ENCODE results near the gene TBC1D2B. TPM values are rescaled to one million over a fixed set of nuclear protein-coding genes. Genes with fewer than 3 reads are reported as not detected.

TBC1D2B gene
- polyA plus RNA-seq, 4 donors: 7.6 to 44.4 (median 11.9) TPM

DNA sequence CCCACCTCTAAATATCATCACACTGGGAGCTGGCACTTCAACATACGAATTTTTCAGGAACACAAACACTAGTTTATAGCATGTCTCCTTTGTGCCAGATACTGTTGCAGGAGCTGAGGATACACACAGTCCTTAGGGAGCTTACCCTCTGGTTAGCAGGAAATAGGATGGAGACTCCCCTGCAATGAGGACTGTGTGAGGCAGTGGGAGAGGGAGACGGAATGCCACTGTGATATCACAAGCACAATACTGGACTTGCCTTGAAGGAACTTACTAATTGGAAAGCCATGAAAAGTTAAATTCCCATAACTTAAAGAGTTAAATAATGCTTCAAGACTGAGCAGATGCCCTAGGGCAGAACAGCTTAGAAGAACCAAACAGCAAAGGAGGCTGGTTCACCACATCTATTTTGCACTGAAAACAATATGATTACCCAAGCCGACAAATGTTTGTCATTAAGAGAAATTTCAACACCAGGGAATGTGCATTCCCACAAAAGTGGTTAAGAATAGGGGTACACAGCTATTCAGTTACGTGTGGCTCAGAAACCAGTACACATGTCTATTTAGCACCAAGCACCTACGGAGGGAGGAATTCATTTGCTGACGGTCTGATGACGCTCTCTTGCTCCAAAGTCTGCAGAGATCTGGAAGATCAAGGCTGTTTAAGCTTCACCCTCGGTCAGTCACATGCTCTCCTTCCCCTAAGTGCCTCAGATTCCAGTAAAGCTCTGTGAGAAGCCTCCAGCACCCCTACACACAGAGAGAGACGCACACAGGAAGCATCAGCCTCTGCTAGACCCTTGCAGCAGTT lies 5.2 kb downstream of the TBC1D2B start:
- Histone ChIP-seq H3K36me3 (ENCODE audit: control insufficient read depth in 3 of 3, insufficient read depth in 2 of 3, low read depth in 1 of 3, low read length in 3 of 3) (peaks cover 0 to 10% (median 0%) of the 10 kb centered on the region in 3 donors), H3K9me3 (ENCODE audit: control insufficient read depth in 2 of 2, insufficient read depth in 1 of 2, low read depth in 1 of 2, low read length in 1 of 2) (no peaks in the 10 kb centered on the region), H3K27me3 (ENCODE audit: control insufficient read depth in 3 of 3, insufficient read depth in 3 of 3, low read length in 3 of 3) (no peaks in the 10 kb centered on the region), H3K4me3 (ENCODE audit: low read depth in 1 of 3, low read length in 3 of 3) (no peak overlapping the region), H3K27ac (ENCODE audit: low read depth in 1 of 3, low read length in 2 of 3) (peak overlapping the region; percentile 2 to 93 (median 81)), H3K4me1 (ENCODE audit: control insufficient read depth in 3 of 3, insufficient read depth in 2 of 3, low read depth in 1 of 3, low read length in 2 of 3) (peaks cover 12 to 67% (median 39%) of the 10 kb centered on the region in 3 donors)
- FAIRE-seq: no peak
- DNase-seq: peak; percentile 90 to 93
- 19 to 29% (median 26%) methylated on average over 9 of the region's 9 CpGs for WGBS, 3 donors

DNA sequence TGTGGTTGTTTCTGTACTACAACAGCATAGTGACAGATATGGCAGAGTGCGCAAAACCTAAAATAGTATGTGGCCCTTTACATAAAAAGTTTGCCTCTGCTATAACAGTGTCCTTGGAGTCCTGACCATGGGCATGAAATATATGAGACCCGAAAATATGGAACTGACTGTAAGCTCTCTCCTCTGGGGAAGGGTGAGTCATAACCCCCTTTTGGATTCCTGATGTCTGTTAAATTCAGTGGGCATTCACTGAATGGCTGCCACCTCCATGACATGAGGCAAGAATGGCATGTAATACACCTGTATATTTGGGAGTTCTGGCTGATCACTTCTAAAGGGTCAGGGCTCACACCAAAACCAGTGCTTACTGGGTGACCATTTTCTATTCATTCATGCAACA lies 6.1 kb downstream of the TBC1D2B start:
- Histone ChIP-seq H3K4me1 (ENCODE audit: control insufficient read depth in 3 of 3, insufficient read depth in 2 of 3, low read depth in 1 of 3, low read length in 2 of 3) (peaks cover 15 to 74% (median 46%) of the 10 kb centered on the region in 3 donors), H3K27me3 (ENCODE audit: control insufficient read depth in 3 of 3, insufficient read depth in 3 of 3, low read length in 3 of 3) (no peaks in the 10 kb centered on the region), H3K36me3 (ENCODE audit: control insufficient read depth in 3 of 3, insufficient read depth in 2 of 3, low read depth in 1 of 3, low read length in 3 of 3) (peaks cover 0 to 12% (median 0%) of the 10 kb centered on the region in 3 donors), H3K27ac (ENCODE audit: low read depth in 1 of 3, low read length in 2 of 3) (peak overlapping the region in 2 of 3 donors; percentile 81 to 93), H3K9me3 (ENCODE audit: control insufficient read depth in 2 of 2, insufficient read depth in 1 of 2, low read depth in 1 of 2, low read length in 1 of 2) (no peaks in the 10 kb centered on the region), H3K4me3 (ENCODE audit: low read depth in 1 of 3, low read length in 3 of 3) (no peak overlapping the region)
- DNase-seq (no peak), FAIRE-seq (no peak)
- WGBS, 3 donors: 71 to 82% (median 74%) methylated on average over 2 of the region's 2 CpGs

DNA sequence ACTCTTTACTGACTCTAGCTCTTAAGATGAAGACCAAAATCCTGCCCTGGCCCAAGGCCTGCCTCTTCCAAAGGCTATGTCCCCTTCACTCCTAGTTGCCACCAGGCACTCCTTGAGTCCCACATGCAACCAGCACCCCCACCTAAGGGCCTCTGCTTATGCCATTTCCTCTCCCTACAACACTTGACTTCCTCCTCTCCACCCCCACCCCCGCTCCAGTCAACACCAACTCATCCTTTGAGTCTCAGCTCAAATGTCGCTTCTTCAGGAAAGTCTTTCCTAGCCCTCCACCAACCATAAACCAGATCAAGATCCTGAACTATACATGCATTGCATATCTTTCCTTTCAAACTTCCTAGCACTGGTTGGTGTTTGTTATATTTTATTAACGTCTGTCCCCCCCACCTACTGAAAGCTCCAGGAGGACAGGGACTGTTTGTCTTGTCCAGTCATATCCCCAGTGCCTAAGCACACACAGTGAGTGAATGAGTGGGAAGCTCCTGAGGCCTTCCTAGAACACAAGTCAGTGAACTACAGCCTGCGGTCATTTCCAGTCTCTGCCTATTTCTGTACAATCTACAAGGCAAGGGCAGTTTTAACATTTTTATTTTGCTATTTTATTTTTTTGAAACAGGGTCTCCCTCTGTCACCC lies 7.3 kb downstream of the TBC1D2B start:
- H3K27me3 ChIP-seq (ENCODE audit: control insufficient read depth in 3 of 3, insufficient read depth in 3 of 3, low read length in 3 of 3): no peaks in the 10 kb centered on the region
- peaks cover 15 to 75% (median 50%) of the 10 kb centered on the region in 3 donors for H3K4me1 ChIP-seq (ENCODE audit: control insufficient read depth in 3 of 3, insufficient read depth in 2 of 3, low read depth in 1 of 3, low read length in 2 of 3)
- no peaks in the 10 kb centered on the region for H3K9me3 ChIP-seq (ENCODE audit: control insufficient read depth in 2 of 2, insufficient read depth in 1 of 2, low read depth in 1 of 2, low read length in 1 of 2)
- WGBS, 3 donors: 60 to 78% (median 66%) methylated on average over 4 of the region's 4 CpGs
- peaks cover 0 to 12% (median 0%) of the 10 kb centered on the region in 3 donors for H3K36me3 ChIP-seq (ENCODE audit: control insufficient read depth in 3 of 3, insufficient read depth in 2 of 3, low read depth in 1 of 3, low read length in 3 of 3)
- peak overlapping the region in 2 of 3 donors; percentile 48 to 62 for H3K27ac ChIP-seq (ENCODE audit: low read depth in 1 of 3, low read length in 2 of 3)
- H3K4me3 ChIP-seq (ENCODE audit: low read depth in 1 of 3, low read length in 3 of 3): no peak overlapping the region
- FAIRE-seq: no peak
- DNase-seq: no peak

DNA sequence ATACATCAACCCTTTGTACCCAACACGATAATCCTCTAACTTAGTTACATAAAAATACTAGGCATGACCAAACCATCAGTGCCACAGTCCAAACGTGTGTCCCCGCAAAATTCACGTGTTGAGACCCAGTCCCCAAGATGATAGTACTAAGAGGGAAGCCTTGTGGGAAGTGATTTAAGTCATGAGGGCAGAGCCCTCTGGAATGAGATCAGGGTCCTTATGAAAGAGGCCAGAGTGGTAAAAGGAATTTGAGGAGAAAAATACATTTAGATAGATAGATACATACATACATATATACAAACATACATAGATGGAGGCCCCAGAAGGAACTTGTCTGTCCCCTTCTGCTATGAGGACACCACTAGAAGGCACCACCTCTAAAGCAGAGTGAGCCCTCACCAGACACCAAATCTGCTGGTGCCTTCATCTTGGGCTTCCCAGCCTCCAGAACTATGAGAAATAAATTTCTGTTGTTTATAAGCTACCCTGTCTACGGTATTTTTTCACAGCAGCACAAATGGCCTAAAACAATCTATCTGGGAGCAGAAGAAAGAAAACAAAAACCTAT lies 8.0 kb downstream of the TBC1D2B start:
- DNase-seq: no peak
- 54 to 66% (median 58%) methylated on average over 5 of the region's 5 CpGs for WGBS, 3 donors
- Histone ChIP-seq H3K27me3 (ENCODE audit: control insufficient read depth in 3 of 3, insufficient read depth in 3 of 3, low read length in 3 of 3) (no peaks in the 10 kb centered on the region), H3K9me3 (ENCODE audit: control insufficient read depth in 2 of 2, insufficient read depth in 1 of 2, low read depth in 1 of 2, low read length in 1 of 2) (no peaks in the 10 kb centered on the region), H3K27ac (ENCODE audit: low read depth in 1 of 3, low read length in 2 of 3) (peak overlapping the region in 2 of 3 donors; percentile 20 to 94), H3K4me3 (ENCODE audit: low read depth in 1 of 3, low read length in 3 of 3) (no peak overlapping the region), H3K4me1 (ENCODE audit: control insufficient read depth in 3 of 3, insufficient read depth in 2 of 3, low read depth in 1 of 3, low read length in 2 of 3) (peaks cover 15 to 82% (median 53%) of the 10 kb centered on the region in 3 donors), H3K36me3 (ENCODE audit: control insufficient read depth in 3 of 3, insufficient read depth in 2 of 3, low read depth in 1 of 3, low read length in 3 of 3) (peaks cover 0 to 12% (median 0%) of the 10 kb centered on the region in 3 donors)
- FAIRE-seq: no peak

DNA sequence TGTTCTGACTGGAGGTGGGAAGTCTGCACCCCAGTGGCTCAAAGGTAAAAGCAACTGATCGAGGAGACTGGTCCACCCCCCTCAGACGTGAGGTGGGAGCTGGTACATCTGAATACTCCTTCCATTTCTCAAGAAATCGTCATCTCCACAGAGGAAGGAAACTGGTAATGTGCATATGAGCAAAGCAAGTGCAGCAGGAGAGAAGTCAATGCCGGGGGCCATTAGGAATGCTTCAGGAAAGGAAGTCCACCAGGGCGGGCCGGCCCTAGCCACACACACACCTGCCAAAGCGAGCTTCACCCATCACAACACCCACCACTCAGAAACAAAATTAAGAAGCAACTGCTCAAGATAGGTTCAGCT lies 8.5 kb downstream of the TBC1D2B start:
- Histone ChIP-seq H3K4me3 (ENCODE audit: low read depth in 1 of 3, low read length in 3 of 3) (no peak overlapping the region), H3K36me3 (ENCODE audit: control insufficient read depth in 3 of 3, insufficient read depth in 2 of 3, low read depth in 1 of 3, low read length in 3 of 3) (peaks cover 0 to 12% (median 0%) of the 10 kb centered on the region in 3 donors), H3K27ac (ENCODE audit: low read depth in 1 of 3, low read length in 2 of 3) (peak overlapping the region; percentile 20 to 94 (median 78)), H3K27me3 (ENCODE audit: control insufficient read depth in 3 of 3, insufficient read depth in 3 of 3, low read length in 3 of 3) (no peaks in the 10 kb centered on the region), H3K4me1 (ENCODE audit: control insufficient read depth in 3 of 3, insufficient read depth in 2 of 3, low read depth in 1 of 3, low read length in 2 of 3) (peaks cover 15 to 83% (median 53%) of the 10 kb centered on the region in 3 donors), H3K9me3 (ENCODE audit: control insufficient read depth in 2 of 2, insufficient read depth in 1 of 2, low read depth in 1 of 2, low read length in 1 of 2) (no peaks in the 10 kb centered on the region)
- FAIRE-seq (no peak), DNase-seq (no peak)
- 40 to 70% (median 45%) methylated on average over 7 of the region's 7 CpGs for WGBS, 3 donors

DNA sequence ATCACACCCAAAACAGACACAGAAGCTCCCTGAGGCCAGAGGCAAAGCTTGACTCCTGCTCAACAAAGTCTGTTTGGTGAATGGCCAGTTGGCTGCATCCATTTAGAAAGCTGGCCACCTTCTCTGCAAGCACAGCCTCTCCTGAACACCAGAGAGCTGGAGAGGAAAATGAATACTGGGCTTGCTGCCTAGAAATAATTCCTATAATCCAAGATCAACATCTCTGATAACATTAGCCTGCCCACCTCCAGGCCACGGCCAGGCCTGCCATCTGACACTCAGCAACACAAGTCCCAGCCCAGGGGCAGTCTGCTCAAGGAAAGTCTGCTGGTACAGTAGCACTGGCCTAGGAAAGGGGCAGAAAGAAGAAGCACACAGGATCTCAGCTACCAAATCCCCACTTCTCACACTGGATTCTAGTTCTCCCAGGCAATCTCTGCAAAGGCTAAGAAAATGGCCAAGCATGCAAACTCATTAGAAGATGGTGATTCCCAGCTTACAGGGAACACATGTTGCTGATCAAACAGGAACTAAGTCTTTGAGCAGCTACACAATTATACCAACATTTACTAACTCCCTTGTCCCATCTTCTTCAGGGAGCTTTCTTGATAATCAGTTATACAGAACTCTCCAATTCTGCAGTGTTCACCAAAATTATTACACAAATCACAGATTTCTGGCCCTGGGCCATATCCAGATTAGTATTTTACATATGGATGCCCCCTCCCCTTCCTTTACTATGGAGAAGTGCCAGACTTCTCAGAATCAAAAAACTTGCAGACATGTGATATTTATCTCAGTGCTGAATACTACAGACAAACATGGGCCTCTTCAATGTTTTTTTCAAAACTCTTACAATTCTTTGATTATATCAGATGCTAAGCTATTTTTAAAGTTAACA lies 9.9 kb downstream of the TBC1D2B start:
- peaks cover 0 to 8% (median 0%) of the 10 kb centered on the region in 3 donors for H3K36me3 ChIP-seq (ENCODE audit: control insufficient read depth in 3 of 3, insufficient read depth in 2 of 3, low read depth in 1 of 3, low read length in 3 of 3)
- DNase-seq (no peak), FAIRE-seq (no peak)
- H3K27ac ChIP-seq (ENCODE audit: low read depth in 1 of 3, low read length in 2 of 3): peak overlapping the region; percentile 25 to 42 (median 38)
- 7 to 25% (median 21%) methylated on average over 1 of the region's 1 CpG for WGBS, 3 donors
- H3K4me3 ChIP-seq (ENCODE audit: low read depth in 1 of 3, low read length in 3 of 3): no peak overlapping the region
- H3K9me3 ChIP-seq (ENCODE audit: control insufficient read depth in 2 of 2, insufficient read depth in 1 of 2, low read depth in 1 of 2, low read length in 1 of 2): no peaks in the 10 kb centered on the region
- H3K4me1 ChIP-seq (ENCODE audit: control insufficient read depth in 3 of 3, insufficient read depth in 2 of 3, low read depth in 1 of 3, low read length in 2 of 3): peaks cover 15 to 80% (median 61%) of the 10 kb centered on the region in 3 donors
- no peaks in the 10 kb centered on the region for H3K27me3 ChIP-seq (ENCODE audit: control insufficient read depth in 3 of 3, insufficient read depth in 3 of 3, low read length in 3 of 3)

DNA sequence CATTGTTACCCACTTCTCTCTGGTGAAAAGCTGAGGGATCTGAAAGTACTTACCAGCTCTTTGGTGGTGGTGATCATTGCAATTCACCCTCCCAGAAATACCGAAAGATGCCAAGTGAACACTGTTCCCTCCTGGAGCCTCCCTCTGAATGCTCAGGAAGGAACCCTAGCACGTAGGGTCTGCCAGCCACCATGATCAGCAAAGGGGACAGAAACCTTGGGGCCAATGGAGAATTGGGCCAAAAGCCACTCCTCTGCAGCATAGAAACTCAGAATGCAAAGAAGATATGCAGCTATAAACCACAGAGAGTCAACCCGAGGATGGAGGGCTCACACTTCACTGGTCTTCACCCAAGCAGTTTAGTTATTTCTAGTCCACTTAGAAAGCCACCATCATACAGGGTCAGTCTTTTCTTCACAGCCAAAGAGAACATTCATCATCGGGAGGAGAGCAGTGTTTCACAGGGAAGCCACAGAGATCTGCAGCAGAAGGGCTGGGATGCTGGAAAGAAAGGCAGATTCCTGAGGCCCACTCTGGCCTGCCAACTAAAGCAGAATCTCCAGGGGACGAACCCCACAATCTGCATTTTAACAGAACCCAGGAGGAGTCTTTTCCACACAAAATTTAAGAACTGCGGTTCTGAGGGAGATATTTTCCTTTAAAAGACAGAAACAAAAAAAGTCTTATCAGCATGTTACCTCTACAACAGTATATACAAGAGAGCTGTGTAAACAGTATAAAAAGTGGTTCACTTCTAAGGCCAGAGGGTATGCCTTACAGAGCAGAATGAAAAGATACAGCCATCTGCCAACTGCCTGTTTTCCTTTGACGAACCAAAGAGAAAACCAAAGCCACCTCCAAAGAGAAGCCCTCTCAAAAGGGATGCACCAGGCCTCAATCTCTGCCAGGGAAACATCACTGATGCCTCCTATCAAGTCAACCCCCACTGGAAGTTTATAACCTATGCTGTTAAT lies 11.3 kb downstream of the TBC1D2B start:
- FAIRE-seq: no peak
- Histone ChIP-seq H3K27me3 (ENCODE audit: control insufficient read depth in 3 of 3, insufficient read depth in 3 of 3, low read length in 3 of 3) (no peaks in the 10 kb centered on the region), H3K4me3 (ENCODE audit: low read depth in 1 of 3, low read length in 3 of 3) (no peak overlapping the region), H3K4me1 (ENCODE audit: control insufficient read depth in 3 of 3, insufficient read depth in 2 of 3, low read depth in 1 of 3, low read length in 2 of 3) (peaks cover 11 to 76% (median 57%) of the 10 kb centered on the region in 3 donors), H3K36me3 (ENCODE audit: control insufficient read depth in 3 of 3, insufficient read depth in 2 of 3, low read depth in 1 of 3, low read length in 3 of 3) (peaks cover 0 to 8% (median 0%) of the 10 kb centered on the region in 3 donors), H3K9me3 (ENCODE audit: control insufficient read depth in 2 of 2, insufficient read depth in 1 of 2, low read depth in 1 of 2, low read length in 1 of 2) (no peaks in the 10 kb centered on the region), H3K27ac (ENCODE audit: low read depth in 1 of 3, low read length in 2 of 3) (peak overlapping the region; percentile 56 to 92 (median 76))
- 57 to 65% (median 60%) methylated on average over 7 of the region's 7 CpGs for WGBS, 3 donors
- no peak for DNase-seq

All from small intestine (tissue), 7 donors.